ENCODE measurements around the gene CERK. TPM values are rescaled to one million over a fixed set of nuclear protein-coding genes. Genes with fewer than 3 reads are reported as not detected.

Gene CERK
- total RNA-seq, 1 donor from 2014 or later = 145 TPM

GRCh38 chr22:46742576-46743221 is 4.6 kb upstream of the CERK start:
- Mint-ChIP-seq H3K9me3 (ENCODE audit: unreplicated experiment) (peaks cover 6% of the 10 kb centered on the region), H3K27ac (ENCODE audit: unreplicated experiment) (no peak overlapping the region)
- TF ChIP-seq CTCF (IDR thresholded peaks at IDR 0.05; ENCODE audit: partially characterized antibody, unreplicated experiment) = no peak

DNA sequence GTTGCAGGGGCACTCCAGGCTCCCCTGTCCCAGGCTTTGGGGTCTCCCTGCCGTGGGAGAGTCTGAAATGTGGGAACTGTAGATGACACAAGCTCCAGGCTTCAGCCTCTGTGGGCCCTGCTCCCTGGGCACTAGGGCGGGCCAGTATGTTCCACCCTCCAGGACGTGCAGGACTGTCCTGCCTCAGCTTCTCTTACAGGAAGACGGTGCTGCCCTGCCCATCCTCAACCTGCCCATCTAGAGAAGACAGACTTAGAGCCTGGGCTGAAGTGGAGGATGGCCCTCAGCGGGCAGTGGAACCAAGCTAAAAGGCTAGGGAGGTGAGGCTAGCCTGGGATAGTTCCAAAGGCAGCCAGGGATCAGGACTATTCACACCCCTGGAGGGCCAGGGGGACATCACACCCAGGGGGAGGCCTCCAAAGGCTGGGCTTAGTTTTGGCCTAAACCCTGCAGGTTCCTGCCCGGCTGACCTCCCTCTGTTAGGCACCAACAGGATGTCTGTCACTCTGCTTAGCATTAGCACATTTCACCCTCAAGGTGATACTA is 4.0 kb upstream of the CERK start:
- no peak for TF ChIP-seq CTCF (IDR thresholded peaks at IDR 0.05; ENCODE audit: partially characterized antibody, unreplicated experiment)
- Mint-ChIP-seq H3K27me3 (ENCODE audit: unreplicated experiment) (peaks cover 4% of the 10 kb centered on the region), H3K9me3 (ENCODE audit: unreplicated experiment) (peaks cover 6% of the 10 kb centered on the region)

More at GRCh38 chr22:46742576-46743221, 4.6 kb upstream of the CERK start:
- no peak for DNase-seq
- Mint-ChIP-seq H3K27me3 (ENCODE audit: unreplicated experiment) (peaks cover 1% of the 10 kb centered on the region), H3K4me1 (ENCODE audit: low read depth, unreplicated experiment) (no peaks in the 10 kb centered on the region), H3K36me3 (ENCODE audit: unreplicated experiment) (no peaks in the 10 kb centered on the region), H3K4me3 (ENCODE audit: unreplicated experiment) (no peak overlapping the region)

DNA sequence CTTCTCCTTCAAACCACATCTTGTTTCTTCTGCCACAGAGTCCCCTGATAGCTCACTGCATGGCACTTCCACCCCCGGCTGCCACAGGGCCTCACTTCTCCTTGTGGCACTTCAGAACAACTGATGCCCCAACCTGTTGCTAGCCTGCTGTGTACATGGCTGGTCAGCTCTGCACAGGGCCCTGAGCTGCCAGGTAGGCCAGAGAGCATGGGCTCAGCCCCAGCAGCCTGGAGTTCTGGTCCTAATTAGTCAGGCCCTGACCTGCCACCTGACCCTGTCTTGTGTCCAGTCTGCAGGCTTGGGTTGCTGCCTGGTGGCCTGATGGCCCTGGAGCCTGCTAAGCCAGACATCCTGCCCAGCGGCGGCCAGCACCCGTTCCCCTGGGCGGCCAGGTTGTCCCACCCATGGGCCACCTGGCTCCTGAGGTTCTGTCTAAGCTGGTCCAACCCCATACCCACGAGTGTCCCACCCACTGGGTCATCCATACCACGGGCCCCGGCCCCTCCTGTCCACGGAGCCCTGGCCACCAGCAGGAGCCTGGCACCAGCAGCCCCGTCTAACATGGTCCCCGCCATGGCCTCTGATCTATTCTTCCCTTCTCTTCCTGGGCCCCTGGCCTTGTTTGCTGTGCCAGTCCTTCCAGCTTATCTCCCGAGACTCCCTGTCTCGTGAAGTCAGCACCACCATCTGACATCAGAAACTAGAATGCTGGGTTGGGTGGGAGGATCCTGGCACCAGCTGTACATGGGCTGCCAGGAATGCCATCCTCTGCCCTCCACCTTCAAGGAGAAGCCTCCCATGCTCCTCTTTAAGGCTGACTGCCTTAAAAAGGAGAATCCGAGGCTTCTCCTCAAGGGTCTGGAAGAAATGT is 3.1 kb upstream of the CERK start:
- Mint-ChIP-seq H3K9me3 (ENCODE audit: unreplicated experiment) (peaks cover 10% of the 10 kb centered on the region), H3K4me1 (ENCODE audit: low read depth, unreplicated experiment) (peaks cover 5% of the 10 kb centered on the region), H3K27me3 (ENCODE audit: unreplicated experiment) (peaks cover 5% of the 10 kb centered on the region), H3K4me3 (ENCODE audit: unreplicated experiment) (no peak overlapping the region), H3K36me3 (ENCODE audit: unreplicated experiment) (no peaks in the 10 kb centered on the region), H3K27ac (ENCODE audit: unreplicated experiment) (no peak overlapping the region)
- DNase-seq = no peak
- no peak for TF ChIP-seq CTCF (IDR thresholded peaks at IDR 0.05; ENCODE audit: partially characterized antibody, unreplicated experiment)

More for the DNA sequence above, 4.0 kb upstream of the CERK start:
- no peaks in the 10 kb centered on the region for H3K4me1 Mint-ChIP-seq (ENCODE audit: low read depth, unreplicated experiment)
- H3K4me3 Mint-ChIP-seq (ENCODE audit: unreplicated experiment) = no peak overlapping the region
- no peak for DNase-seq
- H3K27ac Mint-ChIP-seq (ENCODE audit: unreplicated experiment) = no peak overlapping the region
- H3K36me3 Mint-ChIP-seq (ENCODE audit: unreplicated experiment) = no peaks in the 10 kb centered on the region

DNA sequence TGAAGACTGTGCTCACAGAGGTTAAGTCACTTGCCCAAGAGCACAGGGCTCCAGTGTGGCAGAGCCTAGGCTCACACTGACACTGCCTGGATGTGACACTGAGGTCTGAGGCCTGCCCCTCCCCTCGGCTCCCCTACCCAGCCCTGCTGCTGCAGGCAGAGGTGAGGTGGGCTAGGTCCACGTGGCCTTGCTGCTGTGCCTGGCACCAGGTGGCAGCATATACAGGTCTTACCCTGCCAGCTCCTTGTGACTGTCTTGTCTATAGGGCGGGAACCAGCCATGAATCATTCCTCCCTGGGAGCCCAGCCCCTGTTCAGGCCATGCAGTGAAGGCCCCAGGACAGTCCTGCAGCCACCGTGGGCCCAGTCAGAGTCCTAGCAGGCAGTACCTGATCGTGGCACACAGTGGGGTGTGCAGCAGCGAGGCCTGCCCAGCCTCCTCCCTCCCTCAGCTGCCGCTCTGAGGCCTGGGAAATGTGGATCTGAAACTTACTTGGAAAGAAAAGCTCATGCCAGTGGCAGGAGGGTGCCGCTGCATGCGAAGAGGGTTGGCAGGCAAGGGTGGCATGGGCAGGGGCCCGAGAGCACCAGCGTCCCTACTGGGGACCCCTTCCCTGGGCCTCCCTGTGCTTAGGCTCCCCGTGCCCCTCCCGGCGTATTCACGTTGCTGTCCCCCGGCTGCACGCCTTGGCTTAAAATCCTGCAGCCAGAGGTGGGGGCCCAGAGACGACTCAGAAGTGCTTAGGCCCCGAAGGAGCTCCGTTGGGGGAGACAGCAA is 1.2 kb upstream of the CERK start:
- H3K9me3 Mint-ChIP-seq (ENCODE audit: unreplicated experiment) = peaks cover 10% of the 10 kb centered on the region
- DNase-seq = peak; percentile 43
- H3K36me3 Mint-ChIP-seq (ENCODE audit: unreplicated experiment) = no peaks in the 10 kb centered on the region
- TF ChIP-seq CTCF (IDR thresholded peaks at IDR 0.05; ENCODE audit: partially characterized antibody, unreplicated experiment) = no peak
- no peak overlapping the region for H3K27ac Mint-ChIP-seq (ENCODE audit: unreplicated experiment)
- H3K4me1 Mint-ChIP-seq (ENCODE audit: low read depth, unreplicated experiment) = peaks cover 7% of the 10 kb centered on the region
- H3K4me3 Mint-ChIP-seq (ENCODE audit: unreplicated experiment) = peak overlapping the region; percentile 80
- H3K27me3 Mint-ChIP-seq (ENCODE audit: unreplicated experiment) = peaks cover 5% of the 10 kb centered on the region

Measured in glutamatergic neuron (in vitro differentiated cells).